Endodermal cell (in vitro differentiated cells): ENCODE measurements around the gene UNC13A. TPM values are rescaled to one million over a fixed set of nuclear protein-coding genes. Genes with fewer than 3 reads are reported as not detected.

Source experiments
- DNase-seq: peaks from one replicate; pipeline ENCODE4 v3.0.0-alpha.2; 2017
- H3K27ac ChIP-seq: 2 replicates; pipeline ENCODE4 v1.5.1; 2013; ENCODE audit warnings: mild to moderate bottlenecking, low read depth, low read length, moderate library complexity
- H3K27me3 ChIP-seq: 2 replicates; pipeline ENCODE4 v1.6.1; 2013; ENCODE audit warnings: mild to moderate bottlenecking, low read length, moderate library complexity; ENCODE audit not compliant: insufficient read depth, control insufficient read depth, poor library complexity, severe bottlenecking
- H3K36me3 ChIP-seq: 2 replicates; pipeline ENCODE4 v1.7.0; 2013; ENCODE audit warnings: mild to moderate bottlenecking, low read length, moderate library complexity; ENCODE audit not compliant: control insufficient read depth, insufficient read depth
- H3K4me1 ChIP-seq: one replicate; pipeline ENCODE4 v1.7.0; 2013; ENCODE audit warnings: low read length; ENCODE audit not compliant: control insufficient read depth, insufficient read depth
- H3K4me3 ChIP-seq: 2 replicates; pipeline ENCODE4 v1.5.1; 2013; ENCODE audit warnings: mild to moderate bottlenecking, low read length, moderate library complexity
- H3K9ac ChIP-seq: 2 replicates; pipeline ENCODE4 v1.6.1; 2013; ENCODE audit warnings: mild to moderate bottlenecking, low read length, moderate library complexity; ENCODE audit not compliant: poor library complexity, severe bottlenecking; ENCODE audit errors: extremely low read depth
- H3K9me3 ChIP-seq: 2 replicates; pipeline ENCODE4 v1.6.1; 2013; ENCODE audit warnings: mild to moderate bottlenecking, low read length, moderate library complexity; ENCODE audit not compliant: control insufficient read depth
- H3K27ac Mint-ChIP-seq: 2 replicates; pipeline ENCODE4 v1.8.0; 2020; ENCODE audit warnings: mixed read lengths
- H3K27me3 Mint-ChIP-seq: 2 replicates; pipeline ENCODE4 v1.8.0; 2021; ENCODE audit warnings: mild to moderate bottlenecking, mixed read lengths; ENCODE audit not compliant: insufficient read depth
- H3K36me3 Mint-ChIP-seq: 2 replicates; pipeline ENCODE4 v1.8.0; 2020; ENCODE audit warnings: low read depth, mixed read lengths
- H3K4me1 Mint-ChIP-seq: 2 replicates; pipeline ENCODE4 v1.8.0; 2020; ENCODE audit warnings: mixed read lengths
- H3K4me3 Mint-ChIP-seq: 2 replicates; pipeline ENCODE4 v1.8.0; 2020; ENCODE audit warnings: mild to moderate bottlenecking, moderate library complexity, mixed read lengths
- H3K9me3 Mint-ChIP-seq: 2 replicates; pipeline ENCODE4 v1.8.0; 2020; ENCODE audit warnings: mild to moderate bottlenecking, mixed read lengths
- CTCF ChIP-seq: fragments of 200-600 bp; sonication (generic); conservative IDR thresholded peaks from 2 replicates; pipeline ENCODE4 v1.5.0; 2021; ENCODE audit warnings: antibody characterized with exemption, mild to moderate bottlenecking
- WGBS, 2 experiments: methylation state at CpG; one replicate each; pipeline versions ENCODE4 v1.1.5 to v1.1.7; 2013; ENCODE audit warnings: missing lambda C conversion rate in 2 of 2, mixed read lengths in 1 of 2; ENCODE audit not compliant: insufficient coverage in 1 of 2, insufficient read length in 1 of 2; 5-methylcytosine and 5-hydroxymethylcytosine counted together
- total RNA-seq, 2 donors: library from RNA; stranded (reverse); fragmentation: NEBNext Ultra II Directional in 1 of 2; extraction: Animal tissue kit (Norgen Biotek cat#: 25700) in 1 of 2; gene quantifications; 2 replicates in 1 of 2; 3 replicates in 1 of 2; pipeline ENCODE4 v1.2.1, GENCODE V29; 2021

Gene UNC13A
- total RNA-seq, 2 donors from 2014 or later, result 5.6 to 10.7 TPM

GRCh38 chr19:17676295-17676694, 11.9 kb downstream of the UNC13A start:
- no peak overlapping the region for H3K4me3 Mint-ChIP-seq
- no peak overlapping the region for H3K27ac Mint-ChIP-seq
- Histone ChIP-seq H3K27ac (no peak overlapping the region), H3K4me3 (no peak overlapping the region), H3K36me3 (no peaks in the 10 kb centered on the region), H3K9ac (no peak overlapping the region), H3K9me3 (no peaks in the 10 kb centered on the region), H3K4me1 (no peaks in the 10 kb centered on the region), H3K27me3 (no peaks in the 10 kb centered on the region)
- TF ChIP-seq CTCF, result no peak
- peaks cover 8% of the 10 kb centered on the region for H3K9me3 Mint-ChIP-seq
- H3K27me3 Mint-ChIP-seq, result peaks cover 7% of the 10 kb centered on the region
- H3K4me1 Mint-ChIP-seq, result peaks cover 7% of the 10 kb centered on the region
- no peak for DNase-seq
- 83 to 90% methylated on average over 2 of the region's 2 CpGs for WGBS, 2 experiments
- peaks cover 6% of the 10 kb centered on the region for H3K36me3 Mint-ChIP-seq

DNA sequence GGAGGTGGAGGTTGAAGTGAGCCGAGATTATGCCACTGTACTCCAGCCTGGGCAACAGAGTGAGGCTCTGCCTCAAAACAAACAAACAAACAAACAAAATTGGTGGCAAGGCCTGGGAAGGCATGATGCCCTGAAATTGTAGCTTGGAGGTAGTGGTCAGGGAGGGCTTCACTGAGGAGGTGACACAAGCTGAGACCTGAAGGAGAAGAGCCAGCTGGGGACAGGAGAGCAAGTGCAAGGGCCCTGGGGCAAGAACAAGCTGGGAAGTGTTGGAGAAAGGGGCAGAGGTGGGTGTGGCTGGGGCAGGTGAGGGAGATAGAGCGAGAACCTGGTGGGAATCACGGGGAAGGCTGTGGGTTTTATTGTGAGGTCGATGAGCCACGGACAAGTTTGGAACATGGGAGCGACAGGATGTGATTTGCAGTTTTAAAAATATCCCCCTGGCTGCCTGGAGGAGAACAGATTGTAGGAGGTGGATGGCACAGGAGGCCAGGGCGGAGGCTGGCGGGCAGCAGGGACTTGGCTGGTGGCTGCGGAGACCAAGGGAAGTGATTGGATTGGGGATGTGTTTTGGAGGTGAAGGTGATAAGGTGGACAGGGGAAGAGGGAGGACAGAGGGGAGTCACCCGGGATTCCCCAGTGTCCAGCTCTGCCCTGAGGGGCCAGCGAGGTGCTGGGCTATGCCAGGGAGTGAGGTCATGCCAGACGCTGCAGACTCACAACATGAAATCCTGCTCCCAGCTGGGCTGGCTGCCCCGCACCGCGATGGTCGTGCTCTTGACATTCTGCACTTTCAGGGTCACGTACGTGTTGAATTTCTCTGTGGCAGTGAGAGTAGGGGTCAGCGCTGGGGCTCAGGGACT, 14.0 kb downstream of the UNC13A start:
- H3K27me3 ChIP-seq, result no peaks in the 10 kb centered on the region
- 90 to 95% methylated on average over 4 to 19 of the region's 19 CpGs for WGBS, 2 experiments
- no peak overlapping the region for H3K9ac ChIP-seq
- no peak overlapping the region for H3K27ac ChIP-seq
- Mint-ChIP-seq H3K27me3 (no peaks in the 10 kb centered on the region), H3K4me3 (no peak overlapping the region), H3K36me3 (peaks cover 6% of the 10 kb centered on the region), H3K4me1 (no peaks in the 10 kb centered on the region), H3K27ac (peak overlapping the region; percentile 4), H3K9me3 (peaks cover 8% of the 10 kb centered on the region)
- no peaks in the 10 kb centered on the region for H3K9me3 ChIP-seq
- H3K4me1 ChIP-seq, result no peaks in the 10 kb centered on the region
- DNase-seq, result no peak
- no peak overlapping the region for H3K4me3 ChIP-seq
- H3K36me3 ChIP-seq, result no peaks in the 10 kb centered on the region
- TF ChIP-seq CTCF, result no peak

DNA sequence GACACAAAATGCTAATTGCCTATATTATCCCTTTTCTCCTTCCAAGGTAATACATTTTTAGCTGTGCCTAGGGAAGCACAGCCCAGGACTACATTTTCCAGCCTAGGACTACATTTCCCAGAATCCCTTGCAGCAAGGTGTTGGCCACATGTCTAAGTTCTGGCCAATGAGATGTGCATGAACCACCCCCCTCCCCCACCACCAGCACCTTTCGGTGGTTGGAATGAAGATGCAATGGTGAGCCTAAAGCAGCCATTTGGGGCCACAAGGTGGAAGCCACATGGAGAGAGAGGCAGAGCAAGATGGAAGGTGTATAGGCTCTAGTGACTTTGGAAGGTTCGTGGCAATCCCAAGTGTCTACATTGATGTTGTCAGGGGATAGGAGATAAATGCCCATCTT, 16.2 kb downstream of the UNC13A start:
- Histone ChIP-seq H3K4me1 (no peaks in the 10 kb centered on the region), H3K27me3 (no peaks in the 10 kb centered on the region), H3K9me3 (no peaks in the 10 kb centered on the region), H3K36me3 (no peaks in the 10 kb centered on the region), H3K4me3 (no peak overlapping the region), H3K27ac (no peak overlapping the region), H3K9ac (no peak overlapping the region)
- Mint-ChIP-seq H3K36me3 (peaks cover 6% of the 10 kb centered on the region), H3K27me3 (no peaks in the 10 kb centered on the region), H3K4me1 (no peaks in the 10 kb centered on the region), H3K4me3 (no peak overlapping the region), H3K27ac (no peak overlapping the region), H3K9me3 (peaks cover 8% of the 10 kb centered on the region)
- no peak for TF ChIP-seq CTCF
- peak; percentile 84 for DNase-seq
- 100% methylated on average over 1 to 2 of the region's 2 CpGs for WGBS, 2 experiments
